Transverse colon (tissue), 4 donors: ENCODE measurements around the gene GINS3. TPM values are rescaled to one million over a fixed set of nuclear protein-coding genes. Genes with fewer than 3 reads are reported as not detected.

ENCODE experiments used
- DNase-seq: peaks from one replicate; pipeline ENCODE4 v3.0.0-alpha.2; 2019
- H3K27ac ChIP-seq, 4 donors: fragments of 200-600 bp; sonication (generic); 2 replicates each; pipeline ENCODE4 v1.5.1; 2016 to 2018; ENCODE audit warnings: inconsistent platforms in 4 of 4
- H3K27me3 ChIP-seq: fragments of 200-600 bp; sonication (generic); 2 replicates; pipeline ENCODE4 v1.5.1; 2017; ENCODE audit warnings: inconsistent platforms
- H3K36me3 ChIP-seq, 4 donors: fragments of 200-600 bp; sonication (generic); 2 replicates each; pipeline ENCODE4 v1.5.1; 2017 to 2019; ENCODE audit warnings: inconsistent platforms in 4 of 4
- H3K4me1 ChIP-seq, 4 donors: fragments of 200-600 bp; sonication (generic); 2 replicates each; pipeline ENCODE4 v1.5.1; 2017 to 2020; ENCODE audit warnings: inconsistent platforms in 4 of 4
- H3K4me3 ChIP-seq, 4 donors: fragments of 200-600 bp; sonication (generic); 1 replicate in 1 of 4; 2 replicates in 3 of 4; pipeline versions ENCODE4 v1.5.1 to v1.6.1; 2017 to 2019; ENCODE audit warnings: inconsistent platforms in 4 of 4
- H3K9me3 ChIP-seq, 2 donors: fragments of 200-600 bp; sonication (generic); 2 replicates each; pipeline ENCODE4 v1.5.1; 2017 to 2019; ENCODE audit warnings: inconsistent platforms in 2 of 2
- EP300 ChIP-seq: sonication (generic); formaldehyde crosslinking; IDR thresholded peaks from one replicate; pipeline ENCODE4 v1.6.1; 2017; ENCODE audit warnings: antibody characterized with exemption, low read depth
- POLR2A ChIP-seq: fragments of 450-650 bp; IDR thresholded peaks from one replicate; pipeline ENCODE4 v1.6.1; 2016; ENCODE audit warnings: antibody characterized with exemption, mild to moderate bottlenecking, moderate library complexity
- POLR2AphosphoS5 ChIP-seq, 3 donors: sonication (generic); formaldehyde crosslinking; IDR thresholded peaks; one replicate each; pipeline ENCODE4 v1.6.1; 2016; ENCODE audit warnings: antibody characterized with exemption in 3 of 3
- WGBS, 2 donors: methylation state at CpG; one replicate each; pipeline ENCODE4 v1.1.5; 2018; ENCODE audit warnings: low coverage in 1 of 2; 5-methylcytosine and 5-hydroxymethylcytosine counted together
- in situ Hi-C, 4 donors: fragments of 200-750 bp; cut with MboI; loops; one replicate each; pipeline versions ENCODE4 v1.15.0 to v1.15.1; 2017; ENCODE audit warnings: low sequenced_read_pairs in 3 of 4, low pct_ligation_motif_present in 1 of 4, low pct_unique_long_range_greater_than_20kb in 1 of 4
- intact Hi-C: fragments of 100-400 bp; cut with DNase I; formaldehyde crosslinking; loops from one replicate; pipeline ENCODE4 v1.15.1; 2023; ENCODE audit warnings: low total_unique reads
- total RNA-seq, 4 donors: library from RNA; depleted of rRNA; stranded (reverse); fragments of >200 nt; gene quantifications; one replicate each; pipeline ENCODE4 v1.1.0, GENCODE V29; 2016
- TF ChIP-seq, protein P1 (sequence below), 5 experiments: fragments of 200-600 bp in 3 of 5; fragments of 450-650 bp in 2 of 5; sonication (generic) in 3 of 5; IDR thresholded peaks; 1 replicate in 2 of 5; 2 replicates in 3 of 5; pipeline ENCODE4 v1.5.1; 2016 to 2017; ENCODE audit warnings: antibody characterized with exemption in 5 of 5, inconsistent platforms in 3 of 5, mild to moderate bottlenecking in 2 of 5, moderate library complexity in 1 of 5

GINS3 gene
- total RNA-seq, 4 donors from 2014 or later, result 1.6 to 3.3 TPM; not detected in 2

DNA sequence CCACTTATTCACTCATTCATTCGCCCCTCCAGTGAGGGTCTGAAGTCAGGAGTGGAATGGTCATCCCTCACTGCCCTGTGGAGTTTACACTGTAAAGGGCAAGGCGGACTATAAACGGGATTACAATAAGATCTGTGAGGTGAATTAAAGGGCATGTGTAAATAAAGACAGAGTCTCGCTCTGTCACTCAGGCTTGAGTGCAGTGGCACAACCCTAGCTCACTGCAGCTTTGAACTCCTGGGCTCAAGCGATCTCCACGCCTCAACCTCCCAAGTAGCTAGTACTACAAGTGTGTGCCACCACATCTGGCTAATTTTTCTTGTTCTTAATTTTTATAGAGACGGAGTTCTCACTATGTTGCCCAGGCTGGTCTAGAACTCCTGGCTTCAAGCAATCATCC lies 25.8 kb downstream of the GINS3 start:
- intact Hi-C loops, result no loop called here

DNA sequence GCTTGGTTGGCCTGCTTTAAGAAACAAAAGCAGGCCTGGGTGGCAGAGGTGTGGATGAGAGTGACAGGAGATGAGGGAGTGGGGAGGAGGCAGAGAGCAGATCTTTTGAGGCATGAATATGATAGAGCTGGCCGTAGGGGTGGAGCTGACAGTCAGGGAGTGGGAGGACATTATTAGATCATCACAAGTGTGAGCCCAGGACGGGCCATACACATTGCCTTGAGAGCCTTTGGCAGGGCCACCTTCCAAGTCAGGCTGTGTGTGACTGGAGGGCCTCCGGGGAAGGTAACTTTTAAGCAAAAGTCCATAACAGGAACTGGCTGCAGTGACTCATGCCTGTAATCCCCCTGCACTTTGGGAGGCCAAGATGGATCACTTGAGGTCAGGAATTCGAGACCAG lies 26.3 kb downstream of the GINS3 start:
- 67 to 71% methylated on average over 3 to 4 of the region's 4 CpGs for WGBS, 2 donors
- H3K27me3 ChIP-seq, result peaks cover 9% of the 10 kb centered on the region
- intact Hi-C loops, result no loop called here
- no peaks in the 10 kb centered on the region for H3K36me3 ChIP-seq
- H3K27ac ChIP-seq, result no peak overlapping the region
- TF ChIP-seq POLR2A (no peak), POLR2AphosphoS5 (IDR thresholded peaks at IDR 0.05) (no peak), EP300 (no peak)
- TF ChIP-seq, protein P1, sequence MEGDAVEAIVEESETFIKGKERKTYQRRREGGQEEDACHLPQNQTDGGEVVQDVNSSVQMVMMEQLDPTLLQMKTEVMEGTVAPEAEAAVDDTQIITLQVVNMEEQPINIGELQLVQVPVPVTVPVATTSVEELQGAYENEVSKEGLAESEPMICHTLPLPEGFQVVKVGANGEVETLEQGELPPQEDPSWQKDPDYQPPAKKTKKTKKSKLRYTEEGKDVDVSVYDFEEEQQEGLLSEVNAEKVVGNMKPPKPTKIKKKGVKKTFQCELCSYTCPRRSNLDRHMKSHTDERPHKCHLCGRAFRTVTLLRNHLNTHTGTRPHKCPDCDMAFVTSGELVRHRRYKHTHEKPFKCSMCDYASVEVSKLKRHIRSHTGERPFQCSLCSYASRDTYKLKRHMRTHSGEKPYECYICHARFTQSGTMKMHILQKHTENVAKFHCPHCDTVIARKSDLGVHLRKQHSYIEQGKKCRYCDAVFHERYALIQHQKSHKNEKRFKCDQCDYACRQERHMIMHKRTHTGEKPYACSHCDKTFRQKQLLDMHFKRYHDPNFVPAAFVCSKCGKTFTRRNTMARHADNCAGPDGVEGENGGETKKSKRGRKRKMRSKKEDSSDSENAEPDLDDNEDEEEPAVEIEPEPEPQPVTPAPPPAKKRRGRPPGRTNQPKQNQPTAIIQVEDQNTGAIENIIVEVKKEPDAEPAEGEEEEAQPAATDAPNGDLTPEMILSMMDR (IDR thresholded peaks at IDR 0.05), result no peak
- no peaks in the 10 kb centered on the region for H3K9me3 ChIP-seq
- no peak overlapping the region for H3K4me3 ChIP-seq
- no peaks in the 10 kb centered on the region for H3K4me1 ChIP-seq
- in situ Hi-C loops, result no loop called here
- no peak for DNase-seq

More for the DNA sequence above, 25.8 kb downstream of the GINS3 start:
- H3K9me3 ChIP-seq, result no peaks in the 10 kb centered on the region
- 86 to 100% methylated on average over 1 to 7 of the region's 7 CpGs for WGBS, 2 donors
- H3K27me3 ChIP-seq, result peaks cover 7% of the 10 kb centered on the region
- TF ChIP-seq, protein P1 (IDR thresholded peaks at IDR 0.05), result no peak
- no peak for TF ChIP-seq EP300
- TF ChIP-seq POLR2A, result no peak
- no peak for TF ChIP-seq POLR2AphosphoS5 (IDR thresholded peaks at IDR 0.05)
- no peak overlapping the region for H3K4me3 ChIP-seq
- no peaks in the 10 kb centered on the region for H3K4me1 ChIP-seq
- no peak overlapping the region for H3K27ac ChIP-seq
- no peaks in the 10 kb centered on the region for H3K36me3 ChIP-seq
- in situ Hi-C loops, result no loop called here
- no peak for DNase-seq

DNA sequence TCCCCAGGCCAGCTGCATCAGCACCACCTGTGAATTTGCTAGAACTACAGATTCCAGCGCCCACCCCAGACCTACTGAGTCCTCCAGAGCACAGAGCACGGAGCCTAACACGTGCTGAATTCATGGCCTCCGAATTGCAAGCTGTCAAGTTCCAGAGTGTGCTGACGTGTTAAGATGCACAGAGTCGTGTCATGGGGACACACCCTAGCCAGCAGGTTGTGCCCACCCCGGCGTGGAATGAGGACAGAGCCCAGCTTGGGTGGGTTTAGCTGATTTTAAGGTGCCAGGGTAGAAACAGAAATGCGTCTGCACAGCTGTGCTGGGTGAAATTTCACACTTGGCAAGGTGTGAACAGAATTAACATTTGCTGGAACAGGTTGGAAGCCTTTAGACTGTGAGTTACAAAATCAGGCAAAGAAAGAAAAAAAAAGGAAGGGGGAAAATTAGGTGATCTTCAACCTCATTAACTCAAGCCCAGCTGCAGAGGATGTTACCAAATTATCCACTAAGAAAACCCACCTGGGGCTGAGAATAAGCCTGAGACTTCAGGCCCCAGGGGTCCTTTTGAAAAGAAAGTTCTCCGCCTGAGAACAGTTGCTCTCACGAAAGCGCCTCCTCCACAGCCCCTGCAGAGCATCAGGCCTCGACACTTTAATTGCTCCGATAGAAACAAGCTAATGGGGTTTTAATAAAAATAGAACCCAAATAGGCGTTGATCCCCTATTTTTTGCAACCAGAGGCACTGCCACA lies 27.1 kb downstream of the GINS3 start:
- H3K4me3 ChIP-seq, result no peak overlapping the region
- H3K36me3 ChIP-seq, result no peaks in the 10 kb centered on the region
- no peaks in the 10 kb centered on the region for H3K9me3 ChIP-seq
- intact Hi-C loops, result no loop called here
- TF ChIP-seq, protein P1 (IDR thresholded peaks at IDR 0.05), result no peak
- TF ChIP-seq POLR2A (no peak), EP300 (no peak), POLR2AphosphoS5 (IDR thresholded peaks at IDR 0.05) (no peak)
- no peak overlapping the region for H3K27ac ChIP-seq
- no peak for DNase-seq
- no peaks in the 10 kb centered on the region for H3K4me1 ChIP-seq
- WGBS, 2 donors, result 49 to 74% methylated on average over 5 to 15 of the region's 15 CpGs
- peaks cover 9% of the 10 kb centered on the region for H3K27me3 ChIP-seq
- in situ Hi-C loops, result no loop called here

DNA sequence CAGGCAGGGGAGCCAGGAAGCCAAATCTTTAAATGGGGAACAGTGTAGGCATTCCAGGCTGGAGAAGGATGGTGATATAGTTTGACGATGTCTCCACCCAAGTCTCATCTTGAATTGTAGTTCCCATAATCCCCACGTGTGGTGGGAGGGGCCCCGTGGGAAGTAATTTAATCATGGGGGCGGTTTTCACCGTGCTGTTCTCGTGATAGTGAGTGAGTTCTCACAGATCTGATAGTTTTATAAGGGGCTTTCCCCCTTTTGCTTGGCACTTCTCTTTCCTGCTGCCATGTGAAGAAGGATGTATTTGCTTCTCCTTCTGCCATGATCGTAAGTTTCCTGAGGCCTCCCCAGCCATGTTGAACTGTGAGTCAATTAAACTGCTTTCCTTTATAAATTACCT lies 28.8 kb downstream of the GINS3 start:
- intact Hi-C loops, result no loop called here
- no peak for TF ChIP-seq POLR2AphosphoS5 (IDR thresholded peaks at IDR 0.05)
- TF ChIP-seq EP300, result no peak
- TF ChIP-seq POLR2A, result no peak
- TF ChIP-seq, protein P1 (IDR thresholded peaks at IDR 0.05), result no peak
- H3K4me1 ChIP-seq, result no peaks in the 10 kb centered on the region
- WGBS, 2 donors, result 39% methylated on average over 7 of the region's 7 CpGs; no CpG with 5 or more reads in 1 of the 2 donors
- H3K27me3 ChIP-seq, result peaks cover 9% of the 10 kb centered on the region
- H3K27ac ChIP-seq, result no peak overlapping the region
- no peak for DNase-seq
- no peak overlapping the region for H3K4me3 ChIP-seq
- no peaks in the 10 kb centered on the region for H3K36me3 ChIP-seq
- H3K9me3 ChIP-seq, result no peaks in the 10 kb centered on the region
- in situ Hi-C loops, result no loop called here
